Measurements from ENCODE around the gene DLX3. TPM values are rescaled to one million over a fixed set of nuclear protein-coding genes. Genes with fewer than 3 reads are reported as not detected.

Gene DLX3
- total and polyA plus RNA-seq, 4 donors: not detected

DNA sequence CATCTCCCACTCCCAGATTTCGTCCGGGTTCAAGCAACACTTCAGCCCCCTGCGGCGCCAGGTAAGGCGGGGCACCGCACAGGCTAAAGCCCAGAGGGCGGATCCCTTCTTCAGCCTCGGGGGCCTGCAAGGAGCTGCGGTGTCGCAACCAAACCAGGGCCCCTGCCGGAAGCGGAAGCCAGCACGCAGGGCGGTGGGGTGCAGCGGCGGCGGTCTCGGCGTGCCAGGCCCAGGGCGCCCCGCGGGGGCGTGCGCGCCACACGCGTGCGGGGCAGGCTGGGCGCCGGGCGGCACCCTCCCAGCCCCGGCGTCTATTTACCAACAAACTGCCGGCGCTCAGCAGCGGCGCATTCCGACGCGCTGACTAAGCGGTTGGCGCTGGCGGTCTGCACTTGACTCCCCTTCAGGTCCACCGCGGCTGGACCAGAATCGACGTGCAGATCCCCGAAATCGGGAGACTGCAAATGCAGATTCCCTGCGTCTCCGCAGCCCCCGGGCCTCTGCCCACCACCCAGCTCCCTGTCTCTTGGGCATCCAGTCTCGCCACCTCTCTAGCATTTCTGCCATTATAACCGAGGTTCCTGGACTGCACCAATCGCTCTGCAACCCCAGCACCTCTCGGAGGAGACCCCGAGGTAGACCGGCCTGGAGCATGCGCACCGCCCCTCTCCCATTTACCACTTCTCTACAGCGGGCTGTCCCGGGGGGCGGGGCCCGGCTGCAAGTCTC lies 26.5 kb downstream of the DLX3 start:
- Histone ChIP-seq H3K4me1 (ENCODE audit: control insufficient read depth in 4 of 4, insufficient read depth in 4 of 4, low read length in 3 of 4) (peaks cover 10 to 26% (median 13%) of the 10 kb centered on the region in 4 donors), H3K9me3 (ENCODE audit: control insufficient read depth in 4 of 4, low read length in 3 of 4) (no peaks in the 10 kb centered on the region), H3K9ac (ENCODE audit: low read depth in 1 of 2, low read length in 2 of 2) (no peak overlapping the region), H3K27me3 (ENCODE audit: control insufficient read depth in 4 of 4, insufficient read depth in 4 of 4, low read length in 3 of 4) (peaks cover 12 to 34% (median 23%) of the 10 kb centered on the region in 4 donors), H3K27ac (ENCODE audit: low read depth in 1 of 2, low read length in 2 of 2) (no peak overlapping the region), H3K36me3 (ENCODE audit: control insufficient read depth in 4 of 4, insufficient read depth in 3 of 4, low read depth in 1 of 4, low read length in 3 of 4) (no peaks in the 10 kb centered on the region), H3K4me3 (ENCODE audit: low read depth in 1 of 3, low read length in 3 of 3) (peak overlapping the region in 1 of 3 donors; percentile 45)
- DNase-seq (ENCODE audit: low spot score): peak; percentile 40
- WGBS: 2% methylated on average over 64 of the region's 64 CpGs
- TF ChIP-seq, protein P1, sequence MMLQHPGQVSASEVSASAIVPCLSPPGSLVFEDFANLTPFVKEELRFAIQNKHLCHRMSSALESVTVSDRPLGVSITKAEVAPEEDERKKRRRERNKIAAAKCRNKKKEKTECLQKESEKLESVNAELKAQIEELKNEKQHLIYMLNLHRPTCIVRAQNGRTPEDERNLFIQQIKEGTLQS (IDR thresholded peaks at IDR 0.05): no peak
- no peak for TF ChIP-seq HNF4G (IDR thresholded peaks at IDR 0.05)
- TF ChIP-seq GABPA (IDR thresholded peaks at IDR 0.05 in 1 of 2, conservative IDR thresholded peaks at IDR 0.05 in 1 of 2): peak in 1 of 2 donors; percentile 26

DNA sequence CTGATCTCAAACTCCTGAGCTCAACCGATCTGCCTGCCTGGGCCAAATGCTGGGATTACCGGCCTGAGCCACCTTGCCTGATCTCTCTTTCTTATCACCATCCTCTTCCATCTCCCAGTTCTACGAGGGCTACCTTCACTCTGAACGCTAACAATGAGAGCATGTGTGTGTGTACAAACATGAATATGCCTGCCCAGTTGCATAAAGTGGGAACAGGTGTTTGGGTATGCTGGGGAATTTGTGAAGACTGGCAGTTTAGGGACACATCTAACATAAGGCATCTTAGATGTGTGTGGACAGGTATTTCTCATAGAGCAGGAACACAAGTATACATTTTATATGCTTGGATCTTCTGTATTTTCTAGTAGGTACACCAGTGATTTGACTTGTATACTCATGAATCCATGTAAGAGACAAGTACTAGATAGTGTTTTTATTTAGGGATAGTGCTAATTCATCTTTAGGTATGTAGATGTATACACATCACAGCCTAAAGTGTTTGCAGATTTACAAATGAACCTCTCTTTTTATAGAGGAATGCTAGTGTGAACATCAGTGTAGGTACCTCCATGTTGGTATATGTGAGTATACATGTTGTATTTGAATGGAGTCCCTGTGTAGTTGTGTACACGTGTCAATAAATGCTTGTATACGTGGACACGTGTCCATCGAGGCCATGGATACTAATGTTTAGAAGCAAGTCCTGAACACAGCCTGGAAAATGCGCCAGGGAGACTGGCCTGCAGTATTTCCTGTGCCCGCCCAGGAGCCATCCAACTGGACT lies 27.2 kb downstream of the DLX3 start:
- no peak overlapping the region for H3K9ac ChIP-seq (ENCODE audit: low read depth in 1 of 2, low read length in 2 of 2)
- peaks cover 12 to 39% (median 26%) of the 10 kb centered on the region in 4 donors for H3K27me3 ChIP-seq (ENCODE audit: control insufficient read depth in 4 of 4, insufficient read depth in 4 of 4, low read length in 3 of 4)
- H3K4me1 ChIP-seq (ENCODE audit: control insufficient read depth in 4 of 4, insufficient read depth in 4 of 4, low read length in 3 of 4): peaks cover 10 to 26% (median 13%) of the 10 kb centered on the region in 4 donors
- H3K27ac ChIP-seq (ENCODE audit: low read depth in 1 of 2, low read length in 2 of 2): no peak overlapping the region
- no peaks in the 10 kb centered on the region for H3K36me3 ChIP-seq (ENCODE audit: control insufficient read depth in 4 of 4, insufficient read depth in 3 of 4, low read depth in 1 of 4, low read length in 3 of 4)
- H3K9me3 ChIP-seq (ENCODE audit: control insufficient read depth in 4 of 4, low read length in 3 of 4): no peaks in the 10 kb centered on the region
- H3K4me3 ChIP-seq (ENCODE audit: low read depth in 1 of 3, low read length in 3 of 3): no peak overlapping the region
- 15% methylated on average over 10 of the region's 10 CpGs for WGBS
- DNase-seq (ENCODE audit: low spot score): no peak
- TF ChIP-seq SP1 (IDR thresholded peaks at IDR 0.05): no peak
- no peak for TF ChIP-seq NR2F2 (IDR thresholded peaks at IDR 0.05)
- TF ChIP-seq, protein P2, sequence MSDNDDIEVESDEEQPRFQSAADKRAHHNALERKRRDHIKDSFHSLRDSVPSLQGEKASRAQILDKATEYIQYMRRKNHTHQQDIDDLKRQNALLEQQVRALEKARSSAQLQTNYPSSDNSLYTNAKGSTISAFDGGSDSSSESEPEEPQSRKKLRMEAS (IDR thresholded peaks at IDR 0.05): no peak
- no peak for TF ChIP-seq RXRA (IDR thresholded peaks at IDR 0.05)
- TF ChIP-seq, protein P3, sequence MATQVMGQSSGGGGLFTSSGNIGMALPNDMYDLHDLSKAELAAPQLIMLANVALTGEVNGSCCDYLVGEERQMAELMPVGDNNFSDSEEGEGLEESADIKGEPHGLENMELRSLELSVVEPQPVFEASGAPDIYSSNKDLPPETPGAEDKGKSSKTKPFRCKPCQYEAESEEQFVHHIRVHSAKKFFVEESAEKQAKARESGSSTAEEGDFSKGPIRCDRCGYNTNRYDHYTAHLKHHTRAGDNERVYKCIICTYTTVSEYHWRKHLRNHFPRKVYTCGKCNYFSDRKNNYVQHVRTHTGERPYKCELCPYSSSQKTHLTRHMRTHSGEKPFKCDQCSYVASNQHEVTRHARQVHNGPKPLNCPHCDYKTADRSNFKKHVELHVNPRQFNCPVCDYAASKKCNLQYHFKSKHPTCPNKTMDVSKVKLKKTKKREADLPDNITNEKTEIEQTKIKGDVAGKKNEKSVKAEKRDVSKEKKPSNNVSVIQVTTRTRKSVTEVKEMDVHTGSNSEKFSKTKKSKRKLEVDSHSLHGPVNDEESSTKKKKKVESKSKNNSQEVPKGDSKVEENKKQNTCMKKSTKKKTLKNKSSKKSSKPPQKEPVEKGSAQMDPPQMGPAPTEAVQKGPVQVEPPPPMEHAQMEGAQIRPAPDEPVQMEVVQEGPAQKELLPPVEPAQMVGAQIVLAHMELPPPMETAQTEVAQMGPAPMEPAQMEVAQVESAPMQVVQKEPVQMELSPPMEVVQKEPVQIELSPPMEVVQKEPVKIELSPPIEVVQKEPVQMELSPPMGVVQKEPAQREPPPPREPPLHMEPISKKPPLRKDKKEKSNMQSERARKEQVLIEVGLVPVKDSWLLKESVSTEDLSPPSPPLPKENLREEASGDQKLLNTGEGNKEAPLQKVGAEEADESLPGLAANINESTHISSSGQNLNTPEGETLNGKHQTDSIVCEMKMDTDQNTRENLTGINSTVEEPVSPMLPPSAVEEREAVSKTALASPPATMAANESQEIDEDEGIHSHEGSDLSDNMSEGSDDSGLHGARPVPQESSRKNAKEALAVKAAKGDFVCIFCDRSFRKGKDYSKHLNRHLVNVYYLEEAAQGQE (IDR thresholded peaks at IDR 0.05): no peak
- TF ChIP-seq TAF1 (conservative IDR thresholded peaks at IDR 0.05): no peak
- TF ChIP-seq, protein P4, sequence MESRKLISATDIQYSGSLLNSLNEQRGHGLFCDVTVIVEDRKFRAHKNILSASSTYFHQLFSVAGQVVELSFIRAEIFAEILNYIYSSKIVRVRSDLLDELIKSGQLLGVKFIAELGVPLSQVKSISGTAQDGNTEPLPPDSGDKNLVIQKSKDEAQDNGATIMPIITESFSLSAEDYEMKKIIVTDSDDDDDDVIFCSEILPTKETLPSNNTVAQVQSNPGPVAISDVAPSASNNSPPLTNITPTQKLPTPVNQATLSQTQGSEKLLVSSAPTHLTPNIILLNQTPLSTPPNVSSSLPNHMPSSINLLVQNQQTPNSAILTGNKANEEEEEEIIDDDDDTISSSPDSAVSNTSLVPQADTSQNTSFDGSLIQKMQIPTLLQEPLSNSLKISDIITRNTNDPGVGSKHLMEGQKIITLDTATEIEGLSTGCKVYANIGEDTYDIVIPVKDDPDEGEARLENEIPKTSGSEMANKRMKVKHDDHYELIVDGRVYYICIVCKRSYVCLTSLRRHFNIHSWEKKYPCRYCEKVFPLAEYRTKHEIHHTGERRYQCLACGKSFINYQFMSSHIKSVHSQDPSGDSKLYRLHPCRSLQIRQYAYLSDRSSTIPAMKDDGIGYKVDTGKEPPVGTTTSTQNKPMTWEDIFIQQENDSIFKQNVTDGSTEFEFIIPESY (IDR thresholded peaks at IDR 0.05): no peak
- no peak for TF ChIP-seq GABPA (IDR thresholded peaks at IDR 0.05 in 1 of 2, conservative IDR thresholded peaks at IDR 0.05 in 1 of 2)
- TF ChIP-seq, protein P1 (IDR thresholded peaks at IDR 0.05): no peak
- TF ChIP-seq, protein P5, sequence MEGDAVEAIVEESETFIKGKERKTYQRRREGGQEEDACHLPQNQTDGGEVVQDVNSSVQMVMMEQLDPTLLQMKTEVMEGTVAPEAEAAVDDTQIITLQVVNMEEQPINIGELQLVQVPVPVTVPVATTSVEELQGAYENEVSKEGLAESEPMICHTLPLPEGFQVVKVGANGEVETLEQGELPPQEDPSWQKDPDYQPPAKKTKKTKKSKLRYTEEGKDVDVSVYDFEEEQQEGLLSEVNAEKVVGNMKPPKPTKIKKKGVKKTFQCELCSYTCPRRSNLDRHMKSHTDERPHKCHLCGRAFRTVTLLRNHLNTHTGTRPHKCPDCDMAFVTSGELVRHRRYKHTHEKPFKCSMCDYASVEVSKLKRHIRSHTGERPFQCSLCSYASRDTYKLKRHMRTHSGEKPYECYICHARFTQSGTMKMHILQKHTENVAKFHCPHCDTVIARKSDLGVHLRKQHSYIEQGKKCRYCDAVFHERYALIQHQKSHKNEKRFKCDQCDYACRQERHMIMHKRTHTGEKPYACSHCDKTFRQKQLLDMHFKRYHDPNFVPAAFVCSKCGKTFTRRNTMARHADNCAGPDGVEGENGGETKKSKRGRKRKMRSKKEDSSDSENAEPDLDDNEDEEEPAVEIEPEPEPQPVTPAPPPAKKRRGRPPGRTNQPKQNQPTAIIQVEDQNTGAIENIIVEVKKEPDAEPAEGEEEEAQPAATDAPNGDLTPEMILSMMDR (IDR thresholded peaks at IDR 0.05; ENCODE audit: low read depth, low read length, missing input control): no peak
- TF ChIP-seq EGR1 (IDR thresholded peaks at IDR 0.05; ENCODE audit: low read depth in 2 of 2): no peak
- TF ChIP-seq YY1 (IDR thresholded peaks at IDR 0.05): no peak
- no peak for TF ChIP-seq RAD21 (IDR thresholded peaks at IDR 0.05)
- no peak for TF ChIP-seq HNF4G (IDR thresholded peaks at IDR 0.05)
- no peak for TF ChIP-seq JUND (IDR thresholded peaks at IDR 0.05)
- TF ChIP-seq FOXA1 (IDR thresholded peaks at IDR 0.05): no peak
- no peak for TF ChIP-seq FOXA2 (IDR thresholded peaks at IDR 0.05)
- TF ChIP-seq HNF4A (conservative IDR thresholded peaks at IDR 0.05): no peak
